HEK293 (cell line): ENCODE measurements around the gene WASF3.

ENCODE experiments used
- CTCF ChIA-PET: fragments of 350-600 bp; formaldehyde crosslinking; extraction: SDS; loops from one replicate; lab custom pipeline; 2021; ENCODE audit warnings: antibody characterized with exemption; lab: Yijun Ruan, JAX
- POLR2A ChIA-PET: fragments of 300-600 bp; formaldehyde crosslinking; extraction: SDS; loops from one replicate; lab custom pipeline; 2020; ENCODE audit warnings: antibody characterized with exemption, inconsistent platforms; lab: Yijun Ruan, JAX
- H3K27ac ChIP-seq: fragments of 200-500 bp; sonication (Bioruptor generic); 2 replicates; pipeline ENCODE4 v1.5.1; 2014; ENCODE audit warnings: low read depth, low read length, control low read depth, inconsistent platforms; ENCODE audit errors: extremely low read depth
- H3K36me3 ChIP-seq, 2 experiments: fragments of 200-500 bp in 1 of 2; sonication (Bioruptor generic) in 1 of 2; 1 replicate in 1 of 2; 2 replicates in 1 of 2; pipeline ENCODE4 v1.5.1; 2014 to 2017; ENCODE audit warnings: inconsistent platforms in 2 of 2, low read length in 2 of 2; ENCODE audit not compliant: control insufficient read depth in 2 of 2, insufficient read depth in 1 of 2
- H3K4me1 ChIP-seq: fragments of 200-500 bp; sonication (Bioruptor generic); 2 replicates; pipeline ENCODE4 v1.5.1; 2014; ENCODE audit warnings: mild to moderate bottlenecking, low read length, inconsistent platforms; ENCODE audit not compliant: control insufficient read depth, insufficient read depth
- H3K4me3 ChIP-seq: 2 replicates; pipeline ENCODE4 v1.5.1; 2011; ENCODE audit warnings: low read depth, mild to moderate bottlenecking, control low read depth, low read length, moderate library complexity
- H3K9me3 ChIP-seq: fragments of 200-500 bp; sonication (Bioruptor generic); 2 replicates; pipeline ENCODE4 v1.5.1; 2014; ENCODE audit warnings: low read depth, low read length, inconsistent platforms; ENCODE audit not compliant: control insufficient read depth, insufficient read depth
- GLI2 ChIP-seq: fragments of 450-650 bp; formaldehyde crosslinking; IDR thresholded peaks from 2 replicates; pipeline ENCODE4; 2017; ENCODE audit warnings: missing biosample characterization, missing genetic modification characterization, low read depth, borderline replicate concordance
- KLF17 ChIP-seq: fragments of 450-650 bp; formaldehyde crosslinking; IDR thresholded peaks from 2 replicates; pipeline ENCODE4 v1.5.1; 2016; ENCODE audit warnings: missing biosample characterization, missing genetic modification characterization
- MZF1 ChIP-seq: fragments of 450-650 bp; formaldehyde crosslinking; IDR thresholded peaks from 2 replicates; pipeline ENCODE4 v1.5.1; 2017; ENCODE audit warnings: missing biosample characterization, missing genetic modification characterization, borderline replicate concordance
- PBX3 ChIP-seq: sonication (generic); formaldehyde crosslinking; IDR thresholded peaks from 2 replicates; pipeline ENCODE4 v1.8.1; 2022; ENCODE audit warnings: mild to moderate bottlenecking, moderate library complexity, missing genetic modification reagents
- REST ChIP-seq: fragments of 450-650 bp; formaldehyde crosslinking; IDR thresholded peaks from 2 replicates; pipeline ENCODE4 v1.5.1; 2016; ENCODE audit warnings: missing biosample characterization, missing genetic modification characterization
- SETDB1 ChIP-seq: IDR thresholded peaks from one replicate; pipeline ENCODE4 v1.6.1; 2017; ENCODE audit warnings: mild to moderate bottlenecking, low read length, moderate library complexity, mixed read lengths; ENCODE audit not compliant: insufficient read length
- YY1 ChIP-seq: fragments of 450-650 bp; formaldehyde crosslinking; IDR thresholded peaks from 2 replicates; pipeline ENCODE4 v1.5.1; 2018; ENCODE audit warnings: missing biosample characterization, missing genetic modification characterization
- ZNF112 ChIP-seq: fragments of 450-650 bp; formaldehyde crosslinking; IDR thresholded peaks from 2 replicates; pipeline ENCODE4 v1.5.0; 2017; ENCODE audit warnings: missing biosample characterization, missing genetic modification characterization
- ZNF274 ChIP-seq, 2 experiments: fragments of 200-500 bp in 1 of 2; fragments of 450-650 bp in 1 of 2; sonication (Bioruptor generic) in 1 of 2; formaldehyde crosslinking in 1 of 2; IDR thresholded peaks; 2 replicates each; pipeline versions ENCODE4 v1.5.1 to v1.6.1; 2014 to 2016; ENCODE audit warnings: borderline replicate concordance in 1 of 2, inconsistent platforms in 1 of 2, low read length in 1 of 2, missing biosample characterization in 1 of 2, missing genetic modification characterization in 1 of 2
- ZNF302 ChIP-seq: fragments of 450-650 bp; formaldehyde crosslinking; IDR thresholded peaks from 2 replicates; pipeline ENCODE4 v1.5.1; 2016; ENCODE audit warnings: missing biosample characterization, missing genetic modification characterization, low read depth
- ZNF48 ChIP-seq: fragments of 450-650 bp; formaldehyde crosslinking; IDR thresholded peaks from 2 replicates; pipeline ENCODE4 v1.5.1; 2016; ENCODE audit warnings: missing biosample characterization, missing genetic modification characterization
- ZNF610 ChIP-seq: fragments of 450-650 bp; formaldehyde crosslinking; IDR thresholded peaks from 2 replicates; pipeline ENCODE4 v1.5.1; 2016; ENCODE audit warnings: missing biosample characterization, missing genetic modification characterization, borderline replicate concordance
- ZNF629 ChIP-seq: fragments of 450-650 bp; formaldehyde crosslinking; IDR thresholded peaks from 2 replicates; pipeline ENCODE4 v1.5.1; 2017; ENCODE audit warnings: missing biosample characterization, missing genetic modification characterization
- ZNF670 ChIP-seq: fragments of 450-650 bp; formaldehyde crosslinking; IDR thresholded peaks from 2 replicates; pipeline ENCODE4 v1.5.1; 2016; ENCODE audit warnings: missing biosample characterization, missing genetic modification characterization, low read depth
- ZNF677 ChIP-seq: fragments of 450-650 bp; IDR thresholded peaks from 2 replicates; pipeline ENCODE4 v1.5.0; 2018; ENCODE audit warnings: missing biosample characterization, mild to moderate bottlenecking, missing genetic modification characterization, moderate library complexity
- ZNF747 ChIP-seq: fragments of 450-650 bp; formaldehyde crosslinking; IDR thresholded peaks from 2 replicates; pipeline ENCODE4 v1.5.1; 2016; ENCODE audit warnings: missing biosample characterization, missing genetic modification characterization
- ZSCAN16 ChIP-seq: fragments of 450-650 bp; formaldehyde crosslinking; IDR thresholded peaks from 2 replicates; pipeline ENCODE4 v1.5.1; 2016; ENCODE audit warnings: missing biosample characterization, missing genetic modification characterization
- TF ChIP-seq, protein P1 (sequence below): fragments of 450-650 bp; formaldehyde crosslinking; IDR thresholded peaks from 2 replicates; pipeline ENCODE4 v1.5.1; 2017; ENCODE audit warnings: missing biosample characterization, mild to moderate bottlenecking, missing genetic modification characterization, moderate library complexity

WASF3 gene

DNA sequence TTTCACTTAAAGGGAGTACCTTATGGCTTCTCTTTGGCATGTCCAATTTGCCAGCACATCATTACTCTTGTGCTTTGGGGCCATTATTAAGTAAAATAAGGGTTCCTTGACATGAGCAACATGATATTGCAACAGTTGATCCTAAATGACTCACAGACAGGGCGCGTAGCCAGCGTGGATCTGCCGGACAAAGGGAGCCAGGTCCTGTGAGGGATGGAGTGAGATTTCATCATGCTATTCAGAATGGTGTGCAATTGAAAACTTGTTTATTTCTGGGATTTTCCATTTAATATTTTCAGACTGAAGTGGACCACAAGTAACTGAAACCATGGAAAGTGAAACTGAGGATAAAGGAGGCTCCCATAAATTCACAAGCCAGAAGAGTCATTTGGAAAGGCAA lies 48.6 kb upstream of the WASF3 start:
- CTCF ChIA-PET, result no interaction called here
- Histone ChIP-seq H3K27ac (no peak overlapping the region), H3K36me3 (no peaks in the 10 kb centered on the region), H3K9me3 (no peaks in the 10 kb centered on the region), H3K4me1 (no peaks in the 10 kb centered on the region), H3K4me3 (no peak overlapping the region)
- TF ChIP-seq ZSCAN16 (tag by site-specific recombination) (no peak), MZF1 (tag by site-specific recombination) (no peak), ZNF629 (no peak), YY1 (tag by site-specific recombination) (no peak), ZNF670 (tag by site-specific recombination) (no peak), GLI2 (no peak), KLF17 (tag by site-specific recombination) (no peak), PBX3 (CRISPR knock-in tag) (no peak), REST (tag by site-specific recombination) (no peak), ZNF610 (tag by site-specific recombination) (no peak), ZNF274 (IDR thresholded peaks at IDR 0.05; ENCODE audit: low read length) (no peak), ZNF274 (tag by site-specific recombination; IDR thresholded peaks at IDR 0.05; ENCODE audit: borderline replicate concordance) (no peak), ZNF112 (tag by site-specific recombination) (no peak), ZNF677 (no peak), ZNF302 (tag by site-specific recombination) (no peak), ZNF747 (tag by site-specific recombination) (no peak)
- TF ChIP-seq, protein P1, sequence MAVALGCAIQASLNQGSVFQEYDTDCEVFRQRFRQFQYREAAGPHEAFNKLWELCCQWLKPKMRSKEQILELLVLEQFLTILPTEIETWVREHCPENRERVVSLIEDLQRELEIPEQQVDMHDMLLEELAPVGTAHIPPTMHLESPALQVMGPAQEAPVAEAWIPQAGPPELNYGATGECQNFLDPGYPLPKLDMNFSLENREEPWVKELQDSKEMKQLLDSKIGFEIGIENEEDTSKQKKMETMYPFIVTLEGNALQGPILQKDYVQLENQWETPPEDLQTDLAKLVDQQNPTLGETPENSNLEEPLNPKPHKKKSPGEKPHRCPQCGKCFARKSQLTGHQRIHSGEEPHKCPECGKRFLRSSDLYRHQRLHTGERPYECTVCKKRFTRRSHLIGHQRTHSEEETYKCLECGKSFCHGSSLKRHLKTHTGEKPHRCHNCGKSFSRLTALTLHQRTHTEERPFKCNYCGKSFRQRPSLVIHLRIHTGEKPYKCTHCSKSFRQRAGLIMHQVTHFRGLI, result no peak
- POLR2A ChIA-PET, result no interaction called here

DNA sequence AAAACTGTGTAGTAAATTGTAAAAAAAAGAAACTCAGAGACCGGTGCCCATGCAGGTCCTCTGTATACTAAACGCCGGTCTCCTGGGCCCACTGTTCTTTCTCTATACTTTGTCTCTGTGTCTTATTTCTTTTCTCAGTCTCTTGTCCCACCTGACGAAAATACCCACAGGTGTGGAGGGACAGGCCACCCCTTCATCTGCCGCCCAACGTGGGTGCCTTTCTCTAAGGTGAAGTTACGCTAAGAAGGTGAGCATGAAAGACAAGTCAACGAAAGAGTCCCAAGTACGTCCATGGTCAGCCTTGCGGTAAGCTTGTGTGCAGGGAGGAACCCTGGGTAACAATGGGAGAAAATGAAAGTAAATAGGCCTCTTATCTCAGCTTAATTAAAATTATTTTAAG lies 48.0 kb upstream of the WASF3 start:
- ChIA-PET POLR2A (no interaction called here), CTCF (no interaction called here)
- Histone ChIP-seq H3K9me3 (no peaks in the 10 kb centered on the region), H3K36me3 (no peaks in the 10 kb centered on the region), H3K27ac (no peak overlapping the region), H3K4me3 (no peak overlapping the region), H3K4me1 (no peaks in the 10 kb centered on the region)
- TF ChIP-seq ZNF48 (tag by site-specific recombination), result no peak
- peak; percentile 23 for TF ChIP-seq SETDB1
